SKM-1 treated with dmso at 0.1 percent for 144 hours (cell line): Measurements from ENCODE around the gene SCMH1.

ENCODE experiments used
- DNase-seq: peaks from one replicate; lab custom pipeline; 2025; ENCODE audit not compliant: unreplicated experiment; lab: John Stamatoyannopoulos, UW

SCMH1 gene

DNA sequence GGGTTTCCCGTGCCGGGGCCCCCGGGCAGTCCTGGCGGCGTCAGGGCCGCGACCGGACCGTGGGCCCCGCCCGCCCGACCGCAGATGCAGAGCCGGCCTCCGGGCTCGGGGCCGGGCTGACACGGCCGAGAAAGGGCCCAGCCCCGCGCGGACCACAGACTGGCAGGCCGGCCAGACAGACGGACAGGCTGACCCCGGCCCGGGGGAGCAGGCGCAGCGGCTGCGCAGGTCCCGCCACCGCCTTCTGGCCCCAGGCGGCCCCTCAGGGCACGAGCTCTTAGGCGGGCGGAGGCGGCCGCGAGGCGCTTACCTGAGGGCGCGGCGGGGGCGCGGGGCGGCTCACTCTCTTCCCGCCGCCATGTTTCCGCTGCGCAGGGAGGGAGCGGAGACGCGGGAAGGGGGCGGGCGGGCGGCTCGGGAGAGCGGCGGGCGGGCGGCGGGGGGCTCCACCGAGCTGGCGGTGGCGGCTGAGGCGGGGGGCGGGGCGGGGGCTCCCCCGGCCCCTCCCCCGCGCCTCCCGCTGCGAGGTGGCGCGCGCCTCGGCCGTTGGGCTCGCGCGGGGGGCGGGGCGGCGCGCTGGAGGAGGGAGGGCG lies at the start of gene SCMH1:
Gene SCMH1 (minus strand): TSS at position 558 of the 593 bp plus-strand sequence. CDS start 56,173 bp downstream, outside the sequence.
- peak; percentile 28 for DNase-seq

DNA sequence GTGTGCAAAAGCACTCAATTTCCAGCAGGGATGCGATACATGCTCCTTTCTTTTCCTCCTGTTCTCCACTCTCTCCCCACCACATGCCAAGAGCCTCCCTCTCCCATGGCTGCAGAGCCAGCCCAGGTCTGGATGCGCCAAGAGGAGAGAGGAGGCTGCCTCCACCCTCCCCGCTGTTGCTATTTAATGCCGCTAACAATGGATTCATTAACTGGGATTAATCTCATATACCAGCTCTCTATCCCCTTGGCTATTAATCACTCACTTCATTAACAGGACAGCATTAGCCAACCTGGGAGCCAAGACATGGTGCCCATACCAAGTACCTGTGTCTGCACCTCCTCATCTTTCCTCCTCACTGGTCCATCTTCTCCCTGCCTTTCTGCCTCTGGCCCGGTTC lies 49.1 kb upstream of the SCMH1 start:
- no peak for DNase-seq

DNA sequence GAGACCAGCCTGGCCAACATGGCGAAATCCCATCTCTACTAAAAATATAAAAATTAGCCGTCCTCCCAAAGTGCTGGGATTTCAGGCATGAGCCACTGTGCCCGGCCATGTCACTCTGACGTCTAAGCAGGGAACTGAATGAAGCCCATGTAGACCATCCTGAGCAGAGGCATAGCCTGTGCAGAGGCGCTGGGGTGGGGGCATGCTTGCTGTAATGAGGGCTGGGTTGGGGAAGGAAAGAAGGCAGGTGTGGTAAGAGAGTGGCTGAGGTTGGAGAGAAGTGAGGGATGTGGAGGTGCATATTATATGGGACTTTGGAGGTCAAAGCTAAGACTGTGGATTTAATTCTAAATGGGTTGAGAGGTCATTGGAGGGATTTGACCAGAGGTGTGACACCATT lies 47.1 kb upstream of the SCMH1 start:
- DNase-seq = no peak

DNA sequence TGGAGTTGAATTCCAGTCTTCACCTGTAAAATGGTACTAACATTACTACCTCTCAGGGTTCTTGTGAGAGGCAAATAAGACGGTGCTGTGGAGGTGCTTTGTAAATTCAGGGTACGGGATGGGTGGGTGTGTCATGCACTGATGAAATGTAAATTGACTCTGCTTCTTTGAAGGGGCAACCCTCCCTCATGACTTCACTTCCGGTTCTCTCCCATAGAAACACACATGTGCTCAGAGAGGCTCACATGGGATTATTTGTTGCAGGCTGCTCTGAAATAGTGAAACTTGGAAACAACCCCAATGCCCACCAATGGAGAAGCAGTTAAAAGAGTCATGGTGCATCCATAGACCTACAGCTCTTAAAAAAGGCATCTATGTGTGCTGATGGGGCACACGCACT lies 44.9 kb upstream of the SCMH1 start:
- no peak for DNase-seq

DNA sequence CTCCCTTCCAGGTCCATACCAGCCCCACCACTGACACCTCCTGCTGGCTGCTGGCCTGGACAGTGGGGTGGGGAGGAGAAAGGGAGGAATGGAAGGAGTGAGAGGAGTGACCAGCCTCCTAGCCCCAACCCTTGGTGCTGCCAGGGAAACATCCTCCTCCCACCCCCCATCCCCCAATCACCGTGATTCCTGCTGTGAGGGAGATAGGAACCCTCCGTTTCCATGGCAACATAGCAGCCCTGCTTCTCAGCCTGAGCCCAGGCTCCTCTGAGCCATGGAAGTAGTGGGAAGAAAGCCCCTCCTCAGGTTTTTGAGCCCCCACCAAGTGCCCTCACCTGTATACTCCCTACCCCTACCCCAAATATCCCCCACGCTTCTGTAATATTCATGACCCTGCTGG lies 44.4 kb upstream of the SCMH1 start:
- no peak for DNase-seq

DNA sequence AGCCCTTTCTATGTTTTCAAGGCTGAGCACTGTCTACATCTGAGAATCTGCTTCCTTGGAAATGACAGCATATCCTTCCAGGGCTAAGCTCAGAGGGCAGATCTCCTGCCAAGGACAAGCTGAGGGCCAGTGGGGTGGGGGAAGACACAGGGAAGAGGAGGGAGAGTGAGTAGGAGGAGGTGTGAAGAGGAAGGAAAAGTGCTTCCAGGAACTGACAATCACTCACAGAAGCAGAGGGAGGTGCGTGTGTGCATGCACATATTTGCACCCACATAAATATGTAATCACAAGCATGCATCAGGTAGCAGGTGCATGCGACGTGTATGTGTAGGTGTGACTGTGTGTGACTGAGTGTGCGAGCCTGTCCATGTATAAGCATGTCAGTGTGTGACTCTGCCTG lies 43.7 kb upstream of the SCMH1 start:
- DNase-seq = no peak

DNA sequence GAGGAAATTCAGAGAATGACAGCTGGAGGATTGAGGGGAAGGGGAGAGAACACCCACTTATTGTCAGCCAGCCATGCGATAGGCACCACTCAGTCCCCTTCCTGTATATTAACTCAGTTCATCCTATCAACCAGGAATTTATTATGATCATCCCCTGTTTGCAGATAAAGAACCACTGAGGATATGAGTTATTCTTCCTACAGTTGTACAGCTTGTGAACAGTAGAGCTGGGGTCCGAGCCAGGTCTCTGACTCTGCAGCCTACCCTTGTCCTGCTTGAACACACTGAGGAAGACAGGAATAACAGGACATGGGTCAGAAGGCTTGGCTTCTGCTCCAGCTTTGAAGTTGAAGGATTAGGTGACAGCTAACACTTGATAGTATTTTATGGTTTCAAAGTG lies 42.0 kb upstream of the SCMH1 start:
- DNase-seq = no peak

DNA sequence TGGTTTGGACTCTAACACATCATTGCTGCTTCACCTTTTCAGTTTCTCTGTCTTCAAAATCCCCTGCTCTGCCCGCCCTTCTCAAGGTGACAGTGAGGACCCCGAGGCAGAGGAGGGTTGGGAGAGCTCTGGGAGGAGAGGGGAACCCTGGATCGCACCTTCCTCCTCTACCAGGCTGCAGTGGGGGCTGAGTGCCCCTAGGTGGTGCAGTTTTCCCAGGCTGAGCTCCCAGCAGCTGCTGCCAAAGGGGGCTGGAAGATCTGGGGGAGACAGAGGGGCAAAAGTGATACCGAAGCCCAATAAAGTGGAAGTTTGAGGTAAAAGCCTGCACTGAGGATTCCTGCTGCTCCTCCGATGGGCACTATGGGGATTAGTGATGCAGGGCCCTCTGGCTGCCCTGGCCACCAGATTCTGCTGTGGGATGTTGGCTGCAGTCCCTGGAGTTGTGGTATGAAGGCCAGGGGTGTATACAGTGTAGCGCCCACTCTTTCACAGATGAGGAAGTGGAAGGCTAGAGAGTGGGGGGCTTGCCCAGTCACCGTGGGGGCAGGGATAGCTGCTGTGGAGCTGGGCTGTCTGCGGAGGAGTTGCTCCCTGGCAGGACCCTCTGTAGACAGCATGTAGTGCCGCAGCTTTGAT lies 40.7 kb upstream of the SCMH1 start:
- peak; percentile 25 for DNase-seq

DNA sequence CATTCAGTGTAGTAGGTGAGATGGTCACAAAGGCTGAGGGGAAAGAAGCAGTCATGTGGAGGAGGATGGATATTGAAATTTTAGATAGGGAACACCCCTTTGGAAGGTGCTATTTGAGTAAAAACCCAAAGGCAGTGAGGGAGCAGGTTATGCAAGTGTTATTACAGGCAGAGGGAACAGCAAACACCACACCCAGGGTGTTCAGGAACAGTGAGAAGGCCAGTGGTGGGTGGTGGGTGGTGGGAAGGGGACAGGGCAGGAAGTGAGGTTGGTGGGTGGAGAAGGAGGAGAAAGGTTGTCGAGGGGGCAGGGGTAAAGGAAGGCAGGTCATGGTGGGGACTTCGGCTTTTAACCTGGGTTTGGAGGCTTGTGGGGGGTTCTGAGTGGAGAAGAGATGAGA lies 39.2 kb upstream of the SCMH1 start:
- no peak for DNase-seq

DNA sequence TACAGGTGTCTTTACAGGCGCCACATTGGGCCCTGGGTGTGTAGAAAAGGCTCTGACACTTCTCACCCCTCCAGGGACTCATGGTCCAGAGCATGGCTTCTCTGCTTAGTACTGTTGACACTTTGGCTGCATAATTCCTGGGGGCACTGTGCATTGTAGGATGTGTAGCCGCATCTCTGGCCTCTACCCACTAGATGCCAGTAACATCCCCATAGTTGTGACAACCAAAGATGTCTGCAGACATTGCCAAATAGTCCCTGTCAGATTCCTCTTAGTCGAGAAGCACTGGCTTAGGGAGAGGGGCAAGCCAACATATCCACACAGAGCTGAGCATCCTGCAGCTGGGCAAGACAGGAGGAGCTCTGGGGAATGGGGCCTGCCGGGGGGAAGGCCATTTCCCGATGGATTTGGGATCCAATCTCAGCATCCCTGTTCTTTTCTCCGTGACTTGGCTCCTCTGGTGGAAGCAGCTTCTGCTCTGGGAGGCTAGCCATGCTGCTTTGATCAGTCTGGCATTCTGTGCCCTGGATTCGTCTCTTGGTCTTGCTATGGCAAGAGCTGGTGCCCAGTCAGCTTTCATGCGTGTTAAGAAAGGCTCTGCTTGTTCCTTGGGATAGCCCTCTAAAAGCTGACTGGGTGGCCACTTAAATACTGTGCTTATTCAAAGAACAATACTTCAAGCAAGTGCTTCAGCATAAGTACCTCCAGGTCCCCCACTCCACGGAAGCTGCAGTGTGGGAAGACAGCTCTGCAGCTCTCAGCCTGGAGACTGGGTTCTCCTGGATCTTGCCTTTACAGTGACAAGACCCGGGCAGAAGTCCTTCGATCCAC lies 38.3 kb upstream of the SCMH1 start:
- DNase-seq = no peak

DNA sequence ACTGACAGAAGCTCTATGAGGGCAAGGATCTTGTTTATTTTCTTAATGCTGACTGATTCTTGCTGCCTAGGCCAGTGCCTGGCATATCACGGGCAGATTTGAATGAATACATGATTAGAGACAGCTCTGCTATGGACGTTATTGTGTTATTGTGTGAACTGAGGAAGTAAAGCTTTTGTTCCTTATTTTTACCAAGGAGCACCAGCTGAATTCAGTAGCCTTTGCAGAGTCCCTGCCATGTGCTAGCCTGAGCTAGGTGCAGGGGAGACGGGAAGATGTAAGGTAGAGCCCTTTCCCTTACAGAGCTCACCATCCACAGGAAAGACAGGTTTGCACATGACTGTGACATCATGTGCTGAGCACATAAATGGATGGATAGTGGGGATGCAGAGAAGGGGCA lies 36.0 kb upstream of the SCMH1 start:
- peak; percentile 24 for DNase-seq

DNA sequence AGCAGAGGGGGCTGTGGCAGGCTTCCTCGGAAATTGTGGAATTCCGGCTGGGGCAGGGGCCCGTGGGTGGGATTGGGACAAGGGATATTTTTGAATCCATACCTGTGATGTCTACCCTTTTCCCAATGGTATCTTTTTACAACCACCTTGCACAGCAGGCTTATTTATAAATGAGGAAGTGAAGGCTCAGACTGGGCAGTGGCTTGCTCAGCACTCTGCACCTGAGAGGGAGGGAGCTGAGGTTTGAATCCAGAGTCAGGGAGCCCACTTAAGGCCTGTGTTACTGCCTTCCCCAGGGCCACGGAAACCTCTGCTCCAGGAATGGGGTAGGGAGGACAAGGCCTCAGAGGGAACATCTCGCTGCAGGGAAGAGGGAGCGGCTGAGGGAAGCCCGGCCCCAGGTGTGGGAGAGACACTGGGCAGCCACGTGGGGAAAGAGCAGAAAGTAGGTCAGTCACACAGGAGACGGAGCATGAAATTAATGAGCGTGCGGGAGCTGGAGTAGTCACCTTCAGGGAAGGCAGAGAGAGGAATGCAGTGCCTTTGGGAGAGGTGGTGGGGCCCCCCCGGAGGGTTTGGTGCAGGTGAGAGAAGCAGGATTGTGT lies 35.4 kb upstream of the SCMH1 start:
- DNase-seq = peak; percentile 64

DNA sequence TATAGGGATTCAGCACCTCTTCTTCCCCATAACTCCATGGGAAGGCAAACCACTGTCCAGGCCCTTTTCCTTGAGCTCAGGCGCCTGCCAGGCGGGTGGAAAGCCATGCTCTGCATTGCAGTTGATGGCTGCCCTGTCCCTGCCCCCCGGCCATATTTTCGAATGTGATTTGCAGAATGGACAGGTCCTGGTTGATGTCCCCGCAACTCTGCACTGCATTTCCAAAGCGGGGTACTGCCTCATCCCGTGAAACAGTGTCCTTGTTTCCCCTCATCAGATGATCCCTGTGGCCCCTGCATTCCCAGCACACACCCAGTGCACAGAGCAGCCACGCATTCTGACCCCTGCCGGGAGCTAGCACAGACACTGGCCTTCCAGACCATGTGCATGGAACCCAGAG lies 33.7 kb upstream of the SCMH1 start:
- no peak for DNase-seq

DNA sequence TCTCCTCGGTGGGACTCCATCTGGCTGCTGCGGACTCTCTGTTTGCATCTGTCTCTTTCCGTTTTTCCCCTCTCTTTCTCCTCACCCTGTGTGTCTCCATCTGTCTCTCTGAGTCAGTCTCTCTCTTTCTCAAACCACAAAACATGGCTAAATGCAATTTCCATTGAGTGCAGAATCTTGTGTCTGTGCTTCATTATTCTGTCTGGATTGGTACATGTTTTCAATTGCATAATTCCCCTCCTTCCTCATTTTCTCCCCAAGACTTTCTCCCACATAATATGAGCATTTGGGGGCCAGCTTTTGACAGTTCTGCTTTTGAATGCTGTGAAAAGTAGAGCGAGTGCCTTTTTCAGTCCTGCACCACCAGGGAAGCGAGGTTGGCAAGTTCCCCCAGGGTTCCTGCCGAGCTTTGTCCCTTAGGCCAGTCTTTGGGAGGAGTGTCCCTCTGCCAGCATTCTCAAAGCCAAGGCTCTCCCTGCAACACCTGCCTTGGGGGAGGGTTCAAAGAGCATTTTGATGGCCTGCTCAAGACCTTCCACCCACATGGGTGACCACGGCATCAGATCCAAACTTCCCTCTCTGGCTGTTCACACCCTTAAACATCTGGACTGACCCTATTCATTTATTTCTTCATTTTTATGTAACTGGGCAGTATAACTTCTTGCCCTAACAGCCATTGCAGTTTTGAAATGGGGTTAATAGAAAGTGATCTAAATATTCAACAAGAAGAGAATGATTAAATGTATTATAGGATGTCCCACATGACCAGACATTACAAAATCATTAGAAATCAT lies 32.8 kb upstream of the SCMH1 start:
- DNase-seq = peak; percentile 99

DNA sequence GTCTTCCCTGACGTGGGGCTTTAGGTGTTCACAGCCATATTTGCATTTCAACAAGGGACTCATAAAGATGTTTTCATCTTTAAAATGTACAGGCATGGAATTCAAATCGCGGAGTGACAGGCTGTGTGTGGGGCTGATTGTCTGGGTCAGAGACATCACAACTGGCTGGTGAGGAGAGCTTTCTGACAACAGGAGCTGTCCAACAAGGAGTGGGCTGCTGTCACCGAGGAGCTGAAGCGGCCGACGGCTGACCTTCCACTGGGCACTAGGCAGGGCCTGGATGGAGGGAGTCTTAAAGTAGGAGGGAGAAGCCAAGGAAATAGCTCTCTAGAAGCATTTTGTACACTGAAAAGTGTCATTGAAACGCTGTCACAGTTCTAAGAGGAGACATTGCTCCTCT lies 30.5 kb upstream of the SCMH1 start:
- DNase-seq = no peak

DNA sequence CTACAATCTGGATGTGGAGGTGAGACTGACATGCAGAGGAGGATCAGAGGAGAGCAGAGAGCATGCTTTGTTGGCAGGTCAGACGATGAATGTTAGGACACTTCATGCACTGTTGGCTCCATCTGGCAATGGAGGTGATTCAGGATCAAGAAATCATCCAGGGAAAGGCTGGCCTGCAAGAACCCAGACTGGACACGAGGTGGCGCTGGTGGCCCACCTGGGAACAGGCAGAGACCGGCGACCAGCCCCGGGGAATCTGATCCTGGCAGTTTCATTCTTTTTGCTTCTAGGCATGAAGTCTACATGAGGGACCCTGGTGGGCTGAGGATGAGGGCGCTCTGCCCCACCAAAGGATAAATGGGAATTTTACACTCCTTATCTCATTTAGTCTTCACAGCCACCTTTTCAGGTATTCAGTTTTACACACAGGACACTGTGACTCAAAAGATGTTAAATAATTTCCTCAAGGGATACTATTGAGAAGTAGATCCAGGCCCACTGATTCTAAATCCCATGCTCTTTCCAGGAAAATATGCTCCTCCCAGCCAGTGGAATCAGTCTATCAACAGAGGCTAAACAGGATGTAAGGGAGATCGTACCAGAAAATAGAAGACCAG lies 26.2 kb upstream of the SCMH1 start:
- DNase-seq = peak; percentile 42

DNA sequence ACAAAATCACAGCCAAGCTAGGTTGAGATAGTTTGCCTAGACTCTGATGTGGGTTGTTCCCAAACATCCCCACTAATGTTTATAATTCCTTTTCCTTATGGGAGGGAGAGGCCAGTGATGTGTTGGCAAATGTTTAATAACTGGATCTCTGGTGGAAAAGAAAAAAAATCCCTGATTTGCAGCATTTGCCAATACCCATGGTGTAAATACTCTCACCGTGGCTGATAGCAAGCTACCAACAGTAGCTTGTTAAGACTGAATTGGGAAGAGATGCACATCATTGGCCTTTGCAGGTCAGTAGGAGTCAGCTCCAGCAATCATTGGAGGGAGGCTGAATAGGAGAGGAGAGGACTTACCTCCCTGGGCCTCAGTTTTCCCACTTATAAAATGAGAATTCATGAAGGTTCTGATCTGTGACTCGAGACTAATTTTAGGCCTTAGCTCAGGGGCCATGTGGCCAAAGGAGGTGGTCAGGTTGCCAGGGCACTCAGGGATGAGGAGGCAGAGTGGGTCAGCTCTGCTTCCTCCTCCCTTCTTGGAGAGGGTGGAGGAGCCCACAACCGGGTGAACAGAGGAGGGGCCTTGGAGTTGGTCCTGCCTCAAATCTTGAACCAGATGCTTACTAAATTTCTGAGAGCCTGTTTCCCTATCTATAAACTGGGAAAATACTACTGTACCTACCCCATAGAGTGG lies 20.0 kb upstream of the SCMH1 start:
- no peak for DNase-seq

DNA sequence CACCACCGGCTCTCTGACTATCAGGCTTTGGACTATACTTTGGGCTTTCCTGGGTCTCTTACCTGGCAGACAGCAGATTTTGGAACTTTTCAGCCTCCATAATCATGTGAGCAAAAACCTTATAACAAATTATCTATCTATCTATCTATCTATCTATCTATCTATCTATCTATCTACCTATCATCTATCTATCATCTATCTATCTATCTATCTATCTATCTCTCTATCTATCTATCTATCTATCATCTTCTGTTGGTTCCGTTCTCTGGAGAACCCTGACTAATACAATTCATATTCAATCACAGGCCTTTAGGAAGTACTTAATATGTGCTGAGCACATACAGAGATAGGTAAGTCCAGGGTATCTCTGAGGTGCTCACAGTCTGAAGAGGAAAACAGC lies 18.7 kb upstream of the SCMH1 start:
- no peak for DNase-seq

DNA sequence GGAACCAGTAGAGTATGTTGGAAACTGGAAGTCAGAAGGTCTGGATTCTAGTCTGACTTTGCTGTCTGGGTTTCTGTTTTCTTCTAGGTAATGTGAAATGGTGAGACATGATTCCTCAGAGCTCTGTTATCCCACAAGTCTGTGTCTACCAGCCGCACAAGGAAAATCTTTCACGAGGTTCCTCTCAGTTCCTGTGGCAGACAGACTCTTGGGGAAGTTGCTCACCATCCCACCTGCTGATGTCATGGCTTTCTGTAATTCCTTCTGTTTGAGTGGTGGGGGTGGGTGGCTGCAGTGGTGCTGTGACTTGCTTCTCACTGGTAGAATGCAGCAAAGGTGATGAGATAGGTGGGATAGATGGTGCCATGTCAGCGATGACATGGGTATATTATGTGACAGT lies 17.1 kb upstream of the SCMH1 start:
- DNase-seq = no peak

DNA sequence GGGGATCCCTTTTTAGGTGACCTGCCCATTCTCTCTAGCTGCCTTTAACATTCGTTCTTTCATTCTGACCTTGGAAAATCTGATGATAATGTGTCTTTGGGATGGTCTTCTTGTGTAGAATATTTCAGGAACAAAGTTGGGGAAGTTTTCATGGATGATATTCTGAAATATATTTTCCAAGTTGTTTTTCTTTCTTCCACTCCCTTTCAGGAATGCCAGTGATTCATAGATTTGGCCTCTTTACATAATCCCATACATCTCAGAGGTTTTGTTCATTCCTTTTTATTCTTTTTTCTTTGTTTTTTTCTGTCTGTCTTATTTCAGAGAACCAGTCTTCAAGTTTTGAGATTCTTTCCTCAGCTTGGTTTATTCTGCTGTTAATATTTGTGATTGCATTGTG lies 13.9 kb upstream of the SCMH1 start:
- DNase-seq = no peak
